ENCODE measurements around the gene UNC79.
"Not testable (repeated sequence)": the region's sequence is repeated elsewhere in the genome, so short reads cannot be mapped to it uniquely, and the experiment has no call there.

DNA sequence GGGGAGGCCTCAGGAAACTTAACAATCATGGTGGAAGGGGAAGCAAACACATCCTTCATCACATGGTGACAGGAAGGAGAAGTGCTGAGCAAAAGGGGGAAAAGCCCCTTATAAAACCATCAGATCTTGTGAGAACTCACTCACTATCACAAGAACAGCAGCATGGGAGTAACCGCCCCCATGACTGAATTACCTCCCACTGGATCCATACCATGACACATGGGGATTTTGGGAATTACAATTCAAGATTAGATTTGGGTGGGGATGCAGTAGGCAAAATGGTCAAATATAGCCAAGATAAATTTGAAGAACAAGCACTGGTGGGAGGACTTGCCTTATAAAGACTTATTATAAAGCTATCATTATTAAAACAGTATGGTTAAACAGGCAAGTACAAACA is 5.6 kb upstream of the UNC79 start:
- TF ChIP-seq, protein P1, sequence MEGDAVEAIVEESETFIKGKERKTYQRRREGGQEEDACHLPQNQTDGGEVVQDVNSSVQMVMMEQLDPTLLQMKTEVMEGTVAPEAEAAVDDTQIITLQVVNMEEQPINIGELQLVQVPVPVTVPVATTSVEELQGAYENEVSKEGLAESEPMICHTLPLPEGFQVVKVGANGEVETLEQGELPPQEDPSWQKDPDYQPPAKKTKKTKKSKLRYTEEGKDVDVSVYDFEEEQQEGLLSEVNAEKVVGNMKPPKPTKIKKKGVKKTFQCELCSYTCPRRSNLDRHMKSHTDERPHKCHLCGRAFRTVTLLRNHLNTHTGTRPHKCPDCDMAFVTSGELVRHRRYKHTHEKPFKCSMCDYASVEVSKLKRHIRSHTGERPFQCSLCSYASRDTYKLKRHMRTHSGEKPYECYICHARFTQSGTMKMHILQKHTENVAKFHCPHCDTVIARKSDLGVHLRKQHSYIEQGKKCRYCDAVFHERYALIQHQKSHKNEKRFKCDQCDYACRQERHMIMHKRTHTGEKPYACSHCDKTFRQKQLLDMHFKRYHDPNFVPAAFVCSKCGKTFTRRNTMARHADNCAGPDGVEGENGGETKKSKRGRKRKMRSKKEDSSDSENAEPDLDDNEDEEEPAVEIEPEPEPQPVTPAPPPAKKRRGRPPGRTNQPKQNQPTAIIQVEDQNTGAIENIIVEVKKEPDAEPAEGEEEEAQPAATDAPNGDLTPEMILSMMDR (IDR thresholded peaks at IDR 0.05; ENCODE audit: insufficient read depth, low read length) = not testable (repeated sequence)
- not testable (repeated sequence) for TF ChIP-seq POLR2AphosphoS5 (IDR thresholded peaks at IDR 0.05; ENCODE audit: low read depth); SPI1 (IDR thresholded peaks at IDR 0.05; ENCODE audit: borderline replicate concordance, low read depth)
- TF ChIP-seq, protein P2, sequence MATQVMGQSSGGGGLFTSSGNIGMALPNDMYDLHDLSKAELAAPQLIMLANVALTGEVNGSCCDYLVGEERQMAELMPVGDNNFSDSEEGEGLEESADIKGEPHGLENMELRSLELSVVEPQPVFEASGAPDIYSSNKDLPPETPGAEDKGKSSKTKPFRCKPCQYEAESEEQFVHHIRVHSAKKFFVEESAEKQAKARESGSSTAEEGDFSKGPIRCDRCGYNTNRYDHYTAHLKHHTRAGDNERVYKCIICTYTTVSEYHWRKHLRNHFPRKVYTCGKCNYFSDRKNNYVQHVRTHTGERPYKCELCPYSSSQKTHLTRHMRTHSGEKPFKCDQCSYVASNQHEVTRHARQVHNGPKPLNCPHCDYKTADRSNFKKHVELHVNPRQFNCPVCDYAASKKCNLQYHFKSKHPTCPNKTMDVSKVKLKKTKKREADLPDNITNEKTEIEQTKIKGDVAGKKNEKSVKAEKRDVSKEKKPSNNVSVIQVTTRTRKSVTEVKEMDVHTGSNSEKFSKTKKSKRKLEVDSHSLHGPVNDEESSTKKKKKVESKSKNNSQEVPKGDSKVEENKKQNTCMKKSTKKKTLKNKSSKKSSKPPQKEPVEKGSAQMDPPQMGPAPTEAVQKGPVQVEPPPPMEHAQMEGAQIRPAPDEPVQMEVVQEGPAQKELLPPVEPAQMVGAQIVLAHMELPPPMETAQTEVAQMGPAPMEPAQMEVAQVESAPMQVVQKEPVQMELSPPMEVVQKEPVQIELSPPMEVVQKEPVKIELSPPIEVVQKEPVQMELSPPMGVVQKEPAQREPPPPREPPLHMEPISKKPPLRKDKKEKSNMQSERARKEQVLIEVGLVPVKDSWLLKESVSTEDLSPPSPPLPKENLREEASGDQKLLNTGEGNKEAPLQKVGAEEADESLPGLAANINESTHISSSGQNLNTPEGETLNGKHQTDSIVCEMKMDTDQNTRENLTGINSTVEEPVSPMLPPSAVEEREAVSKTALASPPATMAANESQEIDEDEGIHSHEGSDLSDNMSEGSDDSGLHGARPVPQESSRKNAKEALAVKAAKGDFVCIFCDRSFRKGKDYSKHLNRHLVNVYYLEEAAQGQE (IDR thresholded peaks at IDR 0.05; ENCODE audit: insufficient replicate concordance, low read depth) = not testable (repeated sequence)
